CD4-positive, alpha-beta T cell treated with Interleukin-4 for 4 hours (primary cell): ENCODE data around the gene PATE4.
"Not testable (repeated sequence)": the region's sequence is repeated elsewhere in the genome, so short reads cannot be mapped to it uniquely, and the experiment has no call there.

Experiments
- DNase-seq: peaks from one replicate; pipeline ENCODE4 v3.0.0-alpha.2; 2020

Gene PATE4, protein sequence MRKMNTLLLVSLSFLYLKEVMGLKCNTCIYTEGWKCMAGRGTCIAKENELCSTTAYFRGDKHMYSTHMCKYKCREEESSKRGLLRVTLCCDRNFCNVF

DNA sequence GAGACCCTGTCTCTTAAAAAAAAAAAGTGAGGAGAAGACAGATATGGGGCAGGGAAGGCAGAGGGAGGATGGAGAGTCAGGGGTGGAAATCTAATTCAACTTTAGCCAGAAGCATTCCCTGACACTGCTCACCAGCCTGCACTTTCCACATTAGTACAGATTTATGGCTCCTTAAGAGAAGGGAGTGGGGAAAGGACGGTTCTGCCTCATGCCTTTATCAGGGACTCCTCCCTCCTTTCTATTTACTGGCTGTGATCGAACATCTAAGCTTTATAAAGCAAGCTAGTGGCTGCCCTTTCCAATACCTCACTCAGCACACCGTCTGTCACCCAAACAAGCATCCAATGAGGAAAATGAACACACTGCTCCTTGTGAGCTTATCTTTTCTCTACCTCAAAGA is at the start of gene PATE4:
Gene PATE4 (plus strand): TSS at position 301 of the 400 bp plus-strand sequence. CDS start 44 bp downstream, at position 345.
- no peak for DNase-seq

DNA sequence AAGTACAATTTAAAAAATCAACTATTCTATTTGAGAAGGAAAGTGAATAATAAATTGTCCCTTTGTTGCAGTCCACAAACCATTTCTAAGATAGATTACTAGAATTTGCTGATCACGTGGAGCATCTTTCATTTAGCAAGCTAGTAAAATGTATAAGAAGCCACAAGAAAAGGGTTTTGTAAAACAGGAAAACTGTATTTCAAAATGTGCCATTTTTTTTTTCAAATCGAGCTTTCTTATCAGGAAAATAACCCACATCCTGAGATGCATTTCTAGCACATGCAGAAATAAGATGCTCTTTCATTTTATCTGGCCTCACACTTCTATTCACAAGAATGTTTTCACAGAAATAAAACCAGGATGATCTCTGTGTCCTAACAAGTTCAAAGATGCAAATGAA is 48.4 kb upstream of the PATE4 start:
- no peak for DNase-seq

DNA sequence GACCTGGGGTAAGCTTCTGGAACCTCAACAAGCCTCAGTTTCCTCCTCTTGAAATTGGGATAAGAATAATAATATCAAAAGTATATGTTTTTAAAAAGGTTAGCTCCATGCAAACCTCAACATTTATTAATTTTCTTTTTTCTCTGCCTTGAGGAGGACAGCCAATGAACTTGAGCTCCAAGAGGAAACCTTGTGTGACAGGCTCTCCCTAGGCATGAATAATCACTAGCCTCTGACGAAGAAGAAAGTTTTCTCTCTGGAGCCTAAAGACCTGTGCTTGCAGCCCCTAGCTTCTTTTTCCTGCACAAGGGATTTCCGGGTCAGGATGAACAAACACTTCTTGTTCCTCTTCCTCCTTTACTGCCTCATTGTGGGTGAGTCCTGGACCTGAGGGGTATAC is 45.3 kb upstream of the PATE4 start, which contains the start of gene PATE3:
Gene PATE3 (plus strand): TSS at position 301 of the 400 bp plus-strand sequence. CDS start 25 bp downstream, at position 326.
- DNase-seq, result no peak

DNA sequence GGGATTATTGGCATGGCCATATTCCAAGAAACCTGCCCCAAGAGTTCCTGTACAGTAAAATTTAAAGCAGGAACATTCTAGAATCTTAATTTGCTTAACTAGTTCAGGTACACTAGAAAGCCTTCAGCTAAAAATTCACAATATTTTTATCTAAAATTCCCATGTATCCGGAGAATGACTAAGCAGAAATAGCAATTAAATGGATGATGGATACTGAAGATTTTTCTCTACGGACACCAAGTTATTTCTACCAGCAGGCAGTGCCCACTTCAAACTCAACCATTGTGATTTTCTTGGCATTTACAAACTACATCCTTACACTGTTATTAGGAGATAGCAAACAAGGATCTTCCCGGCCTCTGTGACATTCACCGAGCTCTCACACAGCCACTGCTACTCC is 42.3 kb upstream of the PATE4 start:
- no peak for DNase-seq

DNA sequence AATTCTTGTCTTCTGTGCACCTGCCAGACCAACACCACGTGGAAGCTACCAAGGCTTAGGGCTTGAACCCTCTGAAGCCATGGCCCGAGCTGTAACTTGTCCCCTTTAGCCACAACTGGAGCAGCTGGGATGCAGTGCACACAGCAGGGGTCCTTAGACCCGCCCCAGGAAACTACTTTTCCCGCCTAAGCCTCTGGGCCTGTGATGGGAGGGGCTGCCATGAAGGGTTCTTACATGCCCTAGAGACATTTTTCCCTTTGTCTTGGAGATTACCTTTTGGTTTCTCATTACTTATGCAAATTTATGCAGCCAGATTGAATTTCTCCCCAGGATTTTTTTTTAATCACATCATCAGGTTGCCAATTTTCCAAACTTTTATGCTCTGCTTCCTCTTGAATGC is 35.5 kb upstream of the PATE4 start:
- DNase-seq, result no peak

DNA sequence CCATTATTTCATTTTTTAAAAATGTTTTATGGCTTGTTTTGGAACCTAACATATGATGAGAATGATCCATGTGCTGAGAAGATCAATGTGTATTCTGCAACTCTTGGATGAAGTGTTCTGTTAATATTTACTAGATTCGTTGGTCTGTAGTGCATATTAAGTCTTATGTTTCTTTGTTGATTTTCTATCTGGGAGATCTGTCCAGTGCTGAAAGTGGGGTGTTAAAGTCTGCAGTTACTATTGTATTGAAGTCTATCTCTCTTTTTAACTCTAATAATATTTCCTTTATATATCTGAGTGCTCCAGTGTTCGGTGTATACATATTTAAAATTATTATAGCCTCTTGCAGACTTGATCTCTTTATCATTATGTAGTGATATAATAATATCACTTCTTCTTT is 33.3 kb upstream of the PATE4 start:
- no peak for DNase-seq

DNA sequence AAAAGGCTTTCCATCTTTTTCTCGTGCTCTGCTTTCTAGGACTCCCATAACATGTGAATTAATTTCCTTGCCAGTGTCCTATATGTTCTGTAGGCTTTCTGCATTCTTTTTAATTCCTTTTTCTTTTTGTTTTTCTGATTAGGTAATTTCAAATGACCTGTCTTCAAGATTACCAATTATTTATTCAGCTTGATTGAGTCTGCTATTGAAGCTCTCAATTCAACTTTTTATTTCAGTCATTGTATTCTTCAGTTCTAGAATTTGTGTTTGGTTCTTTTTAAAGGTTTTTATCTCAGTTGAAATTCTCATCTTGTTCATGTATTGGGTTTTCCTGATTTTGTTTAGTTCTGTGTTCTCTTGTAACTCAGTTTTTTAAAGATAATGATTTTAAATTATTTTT is 30.7 kb upstream of the PATE4 start:
- no peak for DNase-seq

DNA sequence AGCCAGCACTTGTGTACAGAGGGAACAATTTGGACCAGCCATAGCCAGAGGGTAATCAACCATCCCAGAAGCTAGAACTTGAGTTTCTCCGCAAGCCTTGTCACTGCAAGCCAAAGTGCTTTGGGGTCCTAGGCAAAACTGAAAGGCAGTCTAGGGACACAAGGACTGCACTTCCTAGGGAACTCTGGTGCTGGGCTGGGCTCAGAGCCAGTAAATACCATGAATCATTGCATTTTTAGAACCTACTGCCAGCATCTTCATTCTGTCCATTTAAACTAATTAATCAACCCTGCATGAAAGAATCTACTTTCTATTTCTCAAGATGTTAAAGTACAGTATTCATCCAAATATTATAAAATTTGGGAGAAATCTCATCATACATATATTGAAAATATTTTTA is 25.2 kb upstream of the PATE4 start:
- DNase-seq, result no peak

DNA sequence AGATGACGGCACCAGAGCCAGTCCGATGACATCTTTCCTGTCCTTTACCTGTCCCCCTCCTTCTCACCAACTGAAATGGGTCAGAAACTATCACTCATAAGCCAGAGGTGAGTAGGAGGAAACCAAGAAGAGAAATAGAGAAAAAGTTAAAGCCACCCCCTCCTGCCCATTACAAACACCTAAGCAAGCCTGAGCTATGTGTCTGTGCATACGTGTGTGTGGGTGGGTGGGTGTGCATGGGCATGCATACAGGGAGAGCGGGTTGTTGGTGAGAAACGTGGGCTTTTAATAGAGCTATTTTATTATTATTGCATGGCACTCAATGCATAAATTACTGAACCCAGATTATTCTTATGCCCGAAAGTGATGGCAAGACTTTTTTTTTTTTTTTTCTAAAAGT is 2.6 kb downstream of the PATE4 start:
- no peak for DNase-seq

DNA sequence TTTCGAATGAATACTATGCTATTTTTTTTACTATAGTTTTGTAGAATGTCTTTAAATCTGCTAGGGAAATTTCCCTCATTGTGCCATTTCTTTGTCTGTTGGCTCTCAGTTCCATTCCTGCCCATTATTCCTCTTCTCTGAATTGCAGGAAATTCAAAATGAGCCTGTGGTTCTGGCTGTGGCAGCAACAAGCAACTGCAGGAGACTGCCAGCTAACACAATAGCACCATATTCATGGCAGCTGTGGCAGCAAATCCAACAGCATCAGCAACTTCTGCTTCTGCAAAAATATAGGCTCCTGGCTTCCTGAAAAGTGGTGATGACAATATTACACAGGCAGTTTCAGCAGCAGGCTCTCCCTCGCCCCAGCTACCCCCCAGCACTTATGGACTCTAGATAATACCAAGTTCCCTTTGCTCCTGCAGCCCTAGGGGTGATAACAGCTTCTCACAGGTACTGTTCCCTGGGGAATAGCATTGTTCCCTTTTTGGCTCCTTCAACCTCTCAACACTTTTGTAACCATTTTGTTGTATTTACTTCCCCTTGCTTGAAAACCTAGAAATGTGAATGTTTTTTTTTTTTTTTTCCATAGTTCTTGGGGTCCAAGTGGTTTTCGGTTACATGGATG is 9.3 kb downstream of the PATE4 start:
- DNase-seq, result no peak

DNA sequence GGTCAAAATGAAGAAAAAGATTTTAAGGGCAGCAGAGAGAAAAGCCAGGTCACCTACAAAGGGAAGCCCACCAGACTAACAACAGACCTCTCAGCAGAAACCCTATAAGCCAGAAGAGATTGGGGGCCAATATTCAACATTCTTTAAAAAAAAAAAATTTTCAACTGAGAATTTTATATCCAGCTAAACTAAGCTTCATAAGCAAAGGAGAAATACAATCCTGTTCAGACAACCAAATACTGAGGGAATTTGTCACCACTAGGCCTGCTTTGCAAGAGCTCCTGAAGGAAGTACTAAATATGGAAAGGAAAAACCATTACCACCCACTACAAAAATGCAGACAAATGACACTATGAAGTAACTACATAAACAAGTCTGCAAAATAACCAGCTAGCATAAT is 13.1 kb downstream of the PATE4 start:
- no peak for DNase-seq

DNA sequence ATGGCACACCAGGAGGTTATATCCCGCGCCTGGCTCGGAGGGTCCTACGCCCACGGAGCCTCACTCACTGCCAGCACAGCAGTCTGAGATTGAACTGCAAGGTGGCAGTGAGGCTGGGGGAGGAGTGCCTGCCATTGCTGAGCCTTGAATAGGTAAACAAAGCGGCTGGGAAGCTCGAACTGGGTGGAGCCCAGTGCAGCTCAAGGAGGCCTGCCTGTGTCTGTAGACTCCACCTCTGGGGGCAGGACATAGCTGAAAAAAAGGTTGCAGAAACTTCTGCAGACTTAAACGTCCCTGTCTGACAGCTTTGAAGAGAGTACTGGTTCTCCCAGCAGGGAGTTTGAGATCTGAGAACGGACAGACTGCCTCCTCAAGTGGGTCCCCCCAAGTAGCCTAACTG is 24.6 kb downstream of the PATE4 start:
- DNase-seq, result not testable (repeated sequence)

DNA sequence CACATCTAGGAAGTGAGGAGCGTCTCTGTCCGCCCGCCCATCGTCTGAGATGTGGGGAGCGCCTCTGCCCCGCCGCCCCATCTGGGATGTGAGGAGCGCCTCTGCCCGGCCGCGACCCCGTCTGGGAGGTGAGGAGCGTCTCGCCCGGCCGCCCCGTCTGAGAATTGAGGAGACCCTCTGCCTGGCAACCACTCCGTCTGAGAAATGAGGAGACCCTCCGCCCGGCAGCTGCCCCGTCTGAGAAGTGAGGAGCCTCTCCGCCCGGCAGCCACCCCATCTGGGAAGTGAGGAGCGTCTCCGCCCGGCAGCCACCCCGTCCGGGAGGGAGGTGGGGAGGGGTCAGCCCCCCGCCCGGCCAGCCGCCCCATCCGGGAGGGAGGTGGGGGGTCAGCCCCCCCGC is 29.7 kb downstream of the PATE4 start:
- not testable (repeated sequence) for DNase-seq

DNA sequence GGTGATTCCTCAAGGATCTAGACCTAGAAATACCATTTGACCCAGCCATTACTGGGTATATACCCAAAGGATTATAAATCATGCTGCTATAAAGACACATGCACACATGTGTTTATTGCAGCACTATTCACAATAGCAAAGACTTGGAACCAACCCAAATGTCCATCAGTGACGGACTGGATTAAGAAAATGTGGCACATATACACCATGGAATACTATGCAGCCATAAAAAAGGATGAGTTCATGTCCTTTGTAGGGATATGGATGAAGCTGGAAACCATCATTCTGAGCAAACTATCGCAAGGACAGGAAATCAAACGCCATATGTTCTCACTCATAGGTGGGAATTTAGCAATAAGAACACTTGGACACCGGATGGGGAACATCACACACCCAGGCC is 32.2 kb downstream of the PATE4 start:
- DNase-seq, result not testable (repeated sequence)

DNA sequence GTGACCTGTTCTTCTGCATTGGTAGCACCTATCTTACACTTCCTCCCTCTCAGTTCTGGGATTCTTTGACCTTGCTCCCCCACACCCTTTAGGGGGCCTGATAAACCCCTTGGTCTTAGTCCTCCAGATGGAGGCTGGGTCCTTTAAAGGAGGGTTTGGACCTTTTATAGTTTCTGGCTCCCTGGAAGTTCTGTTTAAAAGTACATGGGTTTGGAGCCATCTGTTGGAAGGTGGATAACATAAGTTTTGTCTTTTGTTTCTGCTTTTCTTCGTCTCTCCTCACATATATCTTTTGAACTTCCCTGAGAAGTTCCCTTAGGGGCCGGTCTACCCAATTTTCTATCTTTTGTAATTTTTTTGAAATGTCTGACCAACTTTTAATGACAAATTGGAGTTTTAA is 36.4 kb downstream of the PATE4 start:
- no peak for DNase-seq

DNA sequence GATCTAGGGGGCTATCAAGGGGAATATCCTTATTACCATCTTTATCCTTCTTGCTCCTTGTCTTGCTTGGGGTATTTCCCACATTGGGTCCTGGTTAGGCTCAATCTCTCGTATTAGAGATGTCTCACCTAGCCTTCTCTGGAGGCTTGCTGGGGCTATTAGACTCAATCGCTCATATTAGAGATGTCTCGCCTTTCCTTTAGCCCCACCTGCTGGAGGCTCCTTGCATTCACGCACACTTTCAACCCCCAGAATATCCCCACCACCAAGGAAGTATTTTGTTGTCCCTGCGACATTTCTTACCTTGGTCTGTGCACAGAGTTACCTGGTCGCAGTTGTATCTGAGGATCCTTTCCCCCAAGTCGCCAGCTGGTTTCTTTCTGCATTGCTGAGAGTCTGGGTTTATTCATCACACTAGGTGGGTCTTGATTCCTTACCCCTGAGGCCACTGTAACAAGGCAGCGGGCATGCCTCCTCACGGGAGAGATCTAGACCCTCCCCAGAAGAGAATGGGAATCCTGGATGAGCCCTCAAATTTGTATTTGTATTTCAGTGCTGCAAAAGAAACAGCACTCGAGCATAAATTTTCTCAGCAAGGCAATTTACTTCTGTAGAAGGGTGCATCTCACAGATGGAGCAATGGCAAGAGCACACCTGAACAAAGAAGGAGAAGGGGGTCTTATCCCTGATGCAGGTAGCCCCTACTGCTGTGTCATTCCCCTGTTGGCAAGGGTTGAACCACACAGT is 38.4 kb downstream of the PATE4 start:
- peak; percentile 8 for DNase-seq

DNA sequence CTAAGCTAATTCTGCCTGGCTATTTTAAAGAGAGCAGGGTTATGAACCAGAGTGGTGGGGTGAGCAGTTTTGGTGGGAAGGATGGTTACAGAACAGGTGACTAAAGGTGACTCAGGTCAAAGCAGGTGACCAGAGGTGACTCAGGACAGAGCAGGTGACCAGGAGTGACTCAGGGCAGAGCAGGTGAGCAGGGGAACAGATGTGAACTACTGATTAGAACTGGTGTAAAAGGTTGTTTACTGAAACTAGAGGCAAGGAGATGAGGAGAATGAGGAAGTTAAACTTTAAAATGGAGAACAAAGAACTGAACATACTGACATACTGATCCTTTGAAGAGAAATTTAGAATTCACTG is 39.0 kb downstream of the PATE4 start:
- DNase-seq, result no peak

DNA sequence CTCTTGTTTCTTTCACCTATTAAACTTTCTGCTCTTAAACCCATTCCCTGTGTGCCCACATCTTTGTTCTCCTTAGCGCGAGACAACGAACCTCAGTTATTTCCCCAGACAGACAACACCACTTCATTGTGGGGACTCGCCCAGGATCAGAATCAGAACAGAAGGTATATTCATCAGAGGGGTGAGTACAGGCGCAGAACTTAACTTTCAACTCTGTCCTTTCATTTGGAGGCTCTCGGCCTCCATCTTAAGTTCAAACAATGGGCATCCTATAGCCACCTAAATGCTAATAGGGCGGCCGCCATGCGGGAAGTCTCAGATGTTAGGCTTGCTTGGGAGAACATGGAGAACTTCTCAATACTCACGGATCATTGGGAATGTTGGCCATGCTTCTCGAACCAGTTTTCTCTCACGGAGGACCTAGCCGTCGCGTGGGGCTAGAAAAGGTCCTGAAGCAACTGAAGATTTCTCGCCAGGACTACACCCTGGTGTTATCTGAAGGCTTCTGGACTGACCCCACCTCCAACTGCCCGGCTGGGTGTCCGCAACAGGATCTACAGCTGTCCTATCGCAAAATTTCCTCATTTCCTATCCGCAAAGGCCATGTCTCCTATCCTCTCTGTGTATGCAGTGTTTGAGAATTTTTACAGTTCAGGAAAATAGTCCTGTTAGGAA is 40.9 kb downstream of the PATE4 start:
- DNase-seq, result no peak

DNA sequence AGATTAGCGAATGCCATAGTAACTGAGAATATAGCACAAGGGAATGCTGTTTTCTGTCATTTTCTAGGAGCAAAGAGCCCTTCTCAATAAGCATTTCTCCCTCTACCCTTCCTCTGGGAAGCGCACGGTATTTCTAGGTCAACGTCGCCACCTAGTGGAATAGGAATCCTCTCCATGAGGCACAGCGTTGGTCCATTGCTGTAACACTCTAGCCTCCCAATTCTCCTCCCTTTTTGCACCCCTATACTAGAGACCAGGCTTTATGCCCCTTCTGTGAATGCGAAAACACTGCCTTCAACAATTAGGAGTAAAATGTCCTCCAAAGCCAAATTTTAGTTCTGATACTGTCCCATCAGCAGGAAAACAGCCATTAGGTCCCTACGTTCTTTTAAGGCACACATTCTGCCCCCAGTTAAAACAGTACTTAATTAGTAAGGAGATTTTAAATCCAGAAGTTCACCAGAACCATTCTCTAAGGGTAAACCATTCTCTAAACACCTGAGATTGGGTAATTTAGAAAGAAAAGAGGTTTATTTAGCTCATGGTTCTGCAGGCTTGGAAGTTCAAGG is 41.5 kb downstream of the PATE4 start:
- peak; percentile 45 for DNase-seq

DNA sequence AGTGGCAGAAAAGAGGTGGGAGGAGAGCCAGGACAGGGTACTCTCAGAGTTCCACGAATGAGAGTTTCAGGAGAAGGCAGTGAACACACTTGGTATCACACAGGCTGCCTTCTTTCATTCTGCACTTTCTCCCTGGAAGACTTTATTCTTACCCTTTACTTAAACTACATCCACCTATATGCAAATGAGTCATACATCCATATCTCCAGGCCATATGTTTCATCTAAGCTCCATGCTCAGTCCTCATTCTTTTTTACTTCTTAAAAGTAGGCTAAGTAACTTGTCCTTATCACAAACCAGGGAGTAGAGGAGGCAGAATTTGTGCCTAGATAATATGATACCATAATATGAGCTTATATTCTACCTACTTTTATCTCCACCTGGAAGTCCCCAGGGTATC is 48.2 kb downstream of the PATE4 start:
- no peak for DNase-seq

DNA sequence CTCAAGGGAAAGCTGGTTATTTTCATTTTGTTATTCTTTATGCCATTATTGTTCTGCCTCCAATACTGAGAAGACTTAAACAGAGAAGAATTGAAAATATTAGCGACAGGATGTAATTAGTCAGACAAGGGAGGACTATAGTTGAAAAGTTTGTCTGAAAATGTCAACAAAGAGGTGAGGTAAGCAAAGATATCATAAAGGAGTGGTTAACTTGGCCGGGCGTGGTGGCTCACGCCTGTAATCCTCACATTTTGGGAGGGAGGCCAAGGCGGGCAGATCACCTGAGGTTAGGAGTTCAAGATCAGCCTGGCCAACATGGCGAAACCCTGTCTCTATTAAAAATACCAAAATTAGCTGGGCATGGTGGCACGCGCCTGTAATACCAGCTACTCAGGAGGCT is 50.3 kb downstream of the PATE4 start:
- no peak for DNase-seq

DNA sequence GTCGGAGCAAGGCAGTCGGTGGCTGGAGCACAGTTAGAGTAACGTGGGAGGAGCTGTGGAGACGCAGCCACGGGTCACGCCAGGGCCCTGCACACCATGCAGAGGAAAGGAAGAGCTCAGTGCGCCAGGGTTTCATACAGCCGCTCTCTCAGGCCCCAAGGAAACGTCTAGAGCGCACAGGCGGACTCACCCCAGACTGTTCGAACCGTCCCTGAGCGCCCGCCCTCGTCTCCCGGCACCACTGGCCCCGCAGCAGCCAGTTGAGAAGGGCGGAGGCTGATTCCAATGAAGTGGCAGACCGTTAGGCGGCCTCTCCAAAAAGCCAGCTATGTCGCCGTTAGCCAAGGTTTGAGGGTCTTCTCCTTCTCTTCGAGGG is 53.9 kb downstream of the PATE4 start:
- no peak for DNase-seq
